GM18498 (cell line): ENCODE data around the gene RNF11.

Experiments
- ATAC-seq: cut with Tn5 transposase; IDR thresholded peaks from one replicate; pipeline ENCODE4 v1.9.1; 2021; ENCODE audit warnings: mild to moderate bottlenecking, moderate library complexity; ENCODE audit not compliant: unreplicated experiment

RNF11 gene

GRCh38 chr1:51263147-51263877, 27.2 kb downstream of the RNF11 start:
- no peak for ATAC-seq

GRCh38 chr1:51264451-51264850, 28.4 kb downstream of the RNF11 start:
- no peak for ATAC-seq

- ATAC-seq: no peak
Measured at GRCh38 chr1:51265618-51266017, 29.5 kb downstream of the RNF11 start.

- no peak for ATAC-seq
Measured at GRCh38 chr1:51266181-51266580, 30.1 kb downstream of the RNF11 start.

GRCh38 chr1:51266791-51267190, 30.7 kb downstream of the RNF11 start:
- no peak for ATAC-seq

- ATAC-seq: peak; percentile 36
Measured at GRCh38 chr1:51268634-51269033, 32.6 kb downstream of the RNF11 start.

GRCh38 chr1:51270751-51271150, 34.7 kb downstream of the RNF11 start:
- ATAC-seq: no peak

- no peak for ATAC-seq
Measured at GRCh38 chr1:51272916-51273315, 36.8 kb downstream of the RNF11 start.

- no peak for ATAC-seq
Measured at GRCh38 chr1:51274676-51275075, 38.6 kb downstream of the RNF11 start.

- no peak for ATAC-seq
Measured at GRCh38 chr1:51276286-51276685, 40.2 kb downstream of the RNF11 start.

- ATAC-seq: no peak
Measured at GRCh38 chr1:51280321-51280978, 44.4 kb downstream of the RNF11 start.

GRCh38 chr1:51281807-51282206, 45.7 kb downstream of the RNF11 start:
- no peak for ATAC-seq

- ATAC-seq: no peak
Measured at GRCh38 chr1:51282605-51283004, 46.5 kb downstream of the RNF11 start.

- ATAC-seq: no peak
Measured at GRCh38 chr1:51283979-51284378, 47.9 kb downstream of the RNF11 start.

- ATAC-seq: peak; percentile 51
Measured at GRCh38 chr1:51284487-51284954, 48.4 kb downstream of the RNF11 start.

- ATAC-seq: peak; percentile 86
Measured at GRCh38 chr1:51285055-51285454, 49.0 kb downstream of the RNF11 start.

- no peak for ATAC-seq
Measured at GRCh38 chr1:51287966-51288365, 51.9 kb downstream of the RNF11 start.

- ATAC-seq: no peak
Measured at GRCh38 chr1:51288578-51288977, 52.5 kb downstream of the RNF11 start.

- no peak for ATAC-seq
Measured at GRCh38 chr1:51289676-51290488, 53.8 kb downstream of the RNF11 start.

- ATAC-seq: no peak
Measured at GRCh38 chr1:51290489-51290847, 54.4 kb downstream of the RNF11 start.

- ATAC-seq: no peak
Measured at GRCh38 chr1:51293898-51294515, 57.9 kb downstream of the RNF11 start.
